GM12864 (cell line): ENCODE data around the gene RNF130.

ENCODE experiments used
- DNase-seq: peaks from one replicate; pipeline ENCODE4 v3.0.0-alpha.2; 2011; ENCODE audit warnings: low read depth
- H3K4me3 ChIP-seq: 2 replicates; pipeline ENCODE4 v1.5.1; 2011; ENCODE audit warnings: mild to moderate bottlenecking, low read depth, low read length, control low read depth
- TF ChIP-seq, protein P1 (sequence below): IDR thresholded peaks from 2 replicates; pipeline ENCODE4 v1.5.1; 2011; ENCODE audit warnings: low read depth, mild to moderate bottlenecking, moderate library complexity, low read length, control low read depth, inconsistent platforms; ENCODE audit errors: missing control alignments

The RNF130 gene

DNA sequence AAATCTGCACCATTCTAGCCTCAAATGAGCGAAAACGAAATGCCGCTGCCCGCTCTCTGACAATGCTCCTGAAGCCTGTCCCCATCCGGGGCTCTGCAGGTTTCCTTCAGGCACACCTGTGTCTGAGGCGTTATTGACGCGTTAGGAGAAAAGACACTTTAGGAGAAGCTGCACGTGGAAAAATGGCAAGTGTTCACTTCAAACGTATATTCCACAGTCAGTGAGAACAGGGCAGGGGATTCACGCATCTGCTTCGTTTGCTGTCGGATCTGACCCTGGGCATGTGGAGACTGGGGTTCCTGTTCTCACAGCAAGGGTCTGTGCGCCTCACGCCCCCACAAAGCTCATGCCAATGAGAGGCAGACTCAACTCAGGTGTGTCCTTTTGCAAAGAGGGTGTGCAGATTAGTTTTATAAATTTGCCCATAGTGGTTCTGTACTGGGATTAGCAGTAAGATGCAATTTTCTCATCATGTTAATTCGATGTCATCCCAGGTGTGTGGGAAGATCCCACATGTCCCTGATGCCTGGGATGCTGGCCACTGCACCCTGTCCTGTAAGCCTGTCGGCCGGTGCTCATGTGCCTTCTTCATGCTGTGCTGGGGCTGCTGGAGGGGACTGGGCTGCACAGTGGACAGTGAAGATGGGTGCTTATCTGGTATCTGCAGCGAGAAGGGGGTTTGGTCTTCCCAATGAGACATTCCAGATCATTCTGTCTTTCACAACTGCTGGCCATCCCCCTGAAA is 152.6 kb downstream of the RNF130 start:
- no peak overlapping the region for H3K4me3 ChIP-seq
- no peak for DNase-seq
- TF ChIP-seq, protein P1, sequence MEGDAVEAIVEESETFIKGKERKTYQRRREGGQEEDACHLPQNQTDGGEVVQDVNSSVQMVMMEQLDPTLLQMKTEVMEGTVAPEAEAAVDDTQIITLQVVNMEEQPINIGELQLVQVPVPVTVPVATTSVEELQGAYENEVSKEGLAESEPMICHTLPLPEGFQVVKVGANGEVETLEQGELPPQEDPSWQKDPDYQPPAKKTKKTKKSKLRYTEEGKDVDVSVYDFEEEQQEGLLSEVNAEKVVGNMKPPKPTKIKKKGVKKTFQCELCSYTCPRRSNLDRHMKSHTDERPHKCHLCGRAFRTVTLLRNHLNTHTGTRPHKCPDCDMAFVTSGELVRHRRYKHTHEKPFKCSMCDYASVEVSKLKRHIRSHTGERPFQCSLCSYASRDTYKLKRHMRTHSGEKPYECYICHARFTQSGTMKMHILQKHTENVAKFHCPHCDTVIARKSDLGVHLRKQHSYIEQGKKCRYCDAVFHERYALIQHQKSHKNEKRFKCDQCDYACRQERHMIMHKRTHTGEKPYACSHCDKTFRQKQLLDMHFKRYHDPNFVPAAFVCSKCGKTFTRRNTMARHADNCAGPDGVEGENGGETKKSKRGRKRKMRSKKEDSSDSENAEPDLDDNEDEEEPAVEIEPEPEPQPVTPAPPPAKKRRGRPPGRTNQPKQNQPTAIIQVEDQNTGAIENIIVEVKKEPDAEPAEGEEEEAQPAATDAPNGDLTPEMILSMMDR, result no peak

DNA sequence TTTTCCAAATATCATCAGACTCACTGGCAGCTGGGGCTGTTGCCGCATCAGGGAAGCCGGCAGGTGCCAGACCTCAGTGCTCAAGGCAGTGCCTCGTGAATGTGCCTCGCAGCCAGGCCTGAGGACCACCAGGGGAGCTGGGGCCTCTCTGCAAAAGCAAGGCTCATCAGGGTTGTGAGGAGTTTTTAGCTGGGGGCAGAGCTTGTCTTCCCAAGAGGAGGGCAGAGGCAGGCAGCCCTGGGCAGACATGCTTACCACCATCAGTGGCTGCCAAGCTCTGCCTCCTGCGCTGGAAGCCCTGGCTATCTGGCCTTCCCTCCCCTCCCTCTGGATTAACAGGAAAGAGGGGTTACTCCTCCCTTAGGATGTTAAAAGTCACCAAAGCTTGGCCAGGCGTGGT is 155.0 kb downstream of the RNF130 start:
- TF ChIP-seq, protein P1, result no peak
- no peak for DNase-seq
- no peak overlapping the region for H3K4me3 ChIP-seq

DNA sequence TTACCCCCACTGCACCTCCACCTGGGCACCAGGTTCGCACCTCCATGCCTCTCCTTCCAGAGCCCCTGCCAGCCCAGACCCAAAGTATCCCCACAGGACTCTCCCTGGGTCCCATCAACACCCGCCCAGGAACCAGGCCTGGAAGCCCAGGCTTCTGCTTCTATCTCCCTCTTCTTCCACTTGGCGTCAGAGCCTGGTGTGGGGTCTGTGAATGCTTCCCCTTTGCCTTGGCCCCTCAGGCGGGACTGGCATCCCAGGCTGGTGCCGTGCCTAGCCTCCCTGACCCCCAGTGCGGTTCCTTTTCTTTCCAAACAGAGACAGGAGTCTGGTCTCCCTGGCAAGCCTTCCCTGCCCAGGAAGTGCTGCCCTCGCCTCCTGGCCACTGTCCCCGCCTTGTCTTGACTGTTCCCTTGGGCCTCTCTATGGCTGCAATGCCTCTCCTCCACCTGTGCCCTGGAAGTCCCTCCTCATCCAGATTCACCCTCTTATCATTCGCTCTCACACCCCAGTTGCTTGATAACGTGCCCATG is 156.1 kb downstream of the RNF130 start:
- TF ChIP-seq, protein P1, result no peak
- no peak overlapping the region for H3K4me3 ChIP-seq
- DNase-seq, result no peak

DNA sequence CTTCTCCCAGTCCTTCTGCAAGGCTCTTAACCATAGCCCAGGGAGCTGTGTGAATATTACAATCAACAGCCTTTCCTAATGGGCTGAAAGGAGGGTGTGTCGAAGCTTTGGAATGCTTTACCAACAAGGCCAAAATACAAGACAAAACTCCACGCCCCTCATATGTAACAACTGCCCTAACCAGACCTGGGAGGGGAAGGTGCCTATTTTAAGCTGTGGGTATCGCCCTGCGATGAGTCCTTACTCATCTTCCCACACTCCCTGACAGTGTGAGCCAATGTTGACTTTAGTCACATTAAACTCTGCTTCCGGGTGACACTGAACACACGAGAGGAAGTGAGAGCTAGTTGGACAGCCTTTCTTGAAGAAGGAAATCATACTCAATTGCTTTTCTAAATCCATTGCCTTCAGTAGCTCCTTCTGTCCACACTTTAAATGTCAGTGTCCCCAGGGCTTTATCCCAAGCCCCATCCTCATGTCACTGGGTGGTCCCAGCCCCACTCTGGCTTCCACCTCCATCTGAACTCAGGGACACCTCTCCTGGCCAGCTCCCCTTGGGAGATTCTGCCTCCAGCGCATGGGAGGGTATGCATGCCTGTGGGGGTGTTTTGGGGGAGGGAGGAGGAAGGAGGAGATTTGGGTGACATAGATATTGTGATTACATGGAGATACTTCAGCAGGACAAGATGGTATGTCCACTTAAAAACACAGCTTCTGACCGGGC is 157.4 kb downstream of the RNF130 start:
- DNase-seq, result no peak
- TF ChIP-seq, protein P1, result no peak
- H3K4me3 ChIP-seq, result no peak overlapping the region

DNA sequence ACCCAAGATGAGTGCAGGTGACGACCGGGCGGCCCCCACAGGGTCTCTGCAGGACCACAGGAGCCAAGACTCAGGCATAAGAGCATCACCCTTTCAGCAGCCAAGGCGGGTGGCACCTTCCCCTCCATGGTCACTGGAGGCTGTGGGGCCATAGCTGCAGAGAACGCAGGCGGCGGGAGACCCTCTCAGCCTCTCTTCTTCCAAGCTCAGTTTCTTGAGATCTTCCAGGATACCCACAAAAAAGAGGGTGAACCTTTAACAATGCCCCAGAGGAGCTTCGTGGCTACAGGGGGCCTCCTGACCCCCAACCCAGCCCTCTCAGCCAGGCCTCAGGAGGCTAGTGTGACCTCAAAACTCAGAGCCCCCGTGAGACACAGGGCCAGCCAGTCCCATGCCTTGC is 158.1 kb downstream of the RNF130 start:
- DNase-seq, result no peak
- no peak overlapping the region for H3K4me3 ChIP-seq
- TF ChIP-seq, protein P1, result no peak

DNA sequence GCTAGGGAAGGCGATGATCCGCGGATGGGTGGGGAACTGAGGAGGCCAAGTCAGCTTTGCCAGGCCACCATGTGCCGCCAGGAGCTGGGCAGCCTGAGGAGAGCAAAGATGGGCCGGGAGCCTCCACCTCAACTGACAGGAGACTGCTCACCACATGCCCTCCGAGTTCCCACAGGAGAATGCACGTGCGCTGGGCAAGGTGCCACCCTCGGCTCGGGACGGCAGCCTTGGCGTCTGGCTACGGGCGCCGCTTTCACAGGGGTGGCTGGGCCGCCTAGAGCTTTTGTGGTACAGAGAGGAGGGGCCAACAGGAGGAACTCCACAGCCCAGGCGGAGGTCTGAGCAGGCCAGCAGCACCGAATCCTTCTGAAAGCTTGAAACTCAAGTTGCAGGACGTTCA is 158.6 kb downstream of the RNF130 start:
- no peak for DNase-seq
- H3K4me3 ChIP-seq, result no peak overlapping the region
- TF ChIP-seq, protein P1, result no peak

DNA sequence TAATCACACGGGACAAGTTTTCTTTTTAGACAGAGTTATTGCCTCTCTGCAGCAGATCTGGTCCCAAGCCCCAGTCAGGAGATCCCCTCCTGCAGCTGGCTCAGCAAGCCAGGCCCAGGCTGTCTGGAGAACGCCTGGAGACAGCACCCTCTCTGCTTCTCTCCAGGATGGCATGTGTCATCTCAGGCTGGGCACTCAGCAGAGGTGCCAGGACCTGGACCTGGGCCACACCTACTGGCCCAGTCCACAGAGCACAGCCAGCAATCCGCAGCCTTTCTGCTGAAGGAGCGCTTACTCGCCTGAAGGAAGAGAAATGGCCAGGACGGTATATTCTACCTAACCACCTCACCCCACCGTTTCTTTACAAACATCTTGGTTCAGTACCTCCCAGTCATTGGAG is 159.2 kb downstream of the RNF130 start:
- H3K4me3 ChIP-seq, result no peak overlapping the region
- DNase-seq, result no peak
- TF ChIP-seq, protein P1, result no peak
